ENCODE data around the gene PAQR3. TPM values are rescaled to one million over a fixed set of nuclear protein-coding genes. Genes with fewer than 3 reads are reported as not detected.

The PAQR3 gene
- total RNA-seq, 2 experiments from 2014 or later, result 10.2 to 11.4 TPM

DNA sequence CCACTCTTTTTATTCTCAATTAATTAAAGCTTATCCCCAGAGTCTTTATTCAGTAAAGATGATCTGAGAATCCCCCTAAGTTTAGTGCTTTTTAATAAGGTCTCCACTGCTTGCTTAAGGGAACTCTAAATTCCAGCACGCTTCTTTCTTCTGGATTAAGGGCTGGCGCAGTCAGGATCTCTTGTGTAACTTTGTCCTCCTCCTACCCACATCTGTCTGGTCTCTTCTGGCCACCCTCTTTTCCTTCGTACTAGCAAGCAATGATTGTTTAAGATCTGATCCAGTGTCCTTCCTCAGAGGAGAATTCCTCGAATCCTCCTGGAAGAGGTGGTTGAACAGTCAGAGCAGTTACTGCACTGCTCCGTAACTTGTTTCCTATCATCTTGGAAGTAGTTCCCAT is 14.0 kb upstream of the PAQR3 start:
- intact Hi-C loops (cut with micrococcal nuclease), result loop anchor here (5.0 kb wide), 2 partner anchors 624 to 1259 kb away; no protein-coding TSS in a partner anchor
- H3K36me3 Mint-ChIP-seq (ENCODE audit: low read depth), result no peaks in the 10 kb centered on the region
- H3K9me3 Mint-ChIP-seq, result no peaks in the 10 kb centered on the region
- no peaks in the 10 kb centered on the region for H3K4me1 Mint-ChIP-seq (ENCODE audit: low read depth)
- H3K27me3 Mint-ChIP-seq, result peaks cover 5% of the 10 kb centered on the region
- ChIA-PET CTCF (interaction anchor here (0.8 to 2.7 kb wide), 15 partner anchors 9 to 1267 kb away, joined by 3 to 13 read pairs (median 5); partner anchors contain the start of gene PAQR3), POLR2A (no interaction called here)
- DNase-seq (no peak), ATAC-seq (no peak)
- no peak overlapping the region for H3K4me3 Mint-ChIP-seq
- H3K27ac Mint-ChIP-seq, result no peak overlapping the region
- TF ChIP-seq, protein P1, sequence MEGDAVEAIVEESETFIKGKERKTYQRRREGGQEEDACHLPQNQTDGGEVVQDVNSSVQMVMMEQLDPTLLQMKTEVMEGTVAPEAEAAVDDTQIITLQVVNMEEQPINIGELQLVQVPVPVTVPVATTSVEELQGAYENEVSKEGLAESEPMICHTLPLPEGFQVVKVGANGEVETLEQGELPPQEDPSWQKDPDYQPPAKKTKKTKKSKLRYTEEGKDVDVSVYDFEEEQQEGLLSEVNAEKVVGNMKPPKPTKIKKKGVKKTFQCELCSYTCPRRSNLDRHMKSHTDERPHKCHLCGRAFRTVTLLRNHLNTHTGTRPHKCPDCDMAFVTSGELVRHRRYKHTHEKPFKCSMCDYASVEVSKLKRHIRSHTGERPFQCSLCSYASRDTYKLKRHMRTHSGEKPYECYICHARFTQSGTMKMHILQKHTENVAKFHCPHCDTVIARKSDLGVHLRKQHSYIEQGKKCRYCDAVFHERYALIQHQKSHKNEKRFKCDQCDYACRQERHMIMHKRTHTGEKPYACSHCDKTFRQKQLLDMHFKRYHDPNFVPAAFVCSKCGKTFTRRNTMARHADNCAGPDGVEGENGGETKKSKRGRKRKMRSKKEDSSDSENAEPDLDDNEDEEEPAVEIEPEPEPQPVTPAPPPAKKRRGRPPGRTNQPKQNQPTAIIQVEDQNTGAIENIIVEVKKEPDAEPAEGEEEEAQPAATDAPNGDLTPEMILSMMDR (IDR thresholded peaks at IDR 0.05), result no peak

DNA sequence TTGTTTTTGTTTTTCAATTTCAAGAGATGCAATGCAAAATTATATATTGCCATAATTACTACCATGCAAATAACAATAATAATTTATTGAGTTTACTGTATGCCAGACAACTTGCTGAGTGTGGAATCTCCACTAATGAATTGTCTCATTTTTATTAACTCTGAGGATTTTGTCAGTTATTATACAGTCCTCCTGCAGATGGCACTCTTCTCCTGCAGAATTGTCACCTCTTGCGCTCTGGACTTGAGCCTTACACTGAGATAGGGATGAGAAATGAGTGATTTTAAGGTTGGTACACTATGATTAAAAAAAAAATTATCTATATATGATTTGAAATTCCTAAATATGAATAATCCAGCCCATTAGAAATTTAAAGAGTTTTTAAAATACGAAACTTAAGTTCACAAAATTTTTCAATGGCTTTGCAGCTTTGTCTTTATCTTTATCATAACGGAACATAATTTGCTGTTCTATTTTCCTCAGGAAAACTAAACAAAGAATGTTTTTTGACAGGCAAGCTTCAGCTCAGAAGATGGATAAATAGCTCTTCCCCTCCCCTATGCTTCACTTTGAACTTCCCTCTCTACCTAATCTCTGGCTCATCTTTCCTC is 12.7 kb upstream of the PAQR3 start:
- DNase-seq, result peak; percentile 26
- POLR2A ChIA-PET, result no interaction called here
- no peak overlapping the region for H3K27ac Mint-ChIP-seq
- TF ChIP-seq, protein P1 (IDR thresholded peaks at IDR 0.05), result peak; percentile 81
- peaks cover 11% of the 10 kb centered on the region for H3K27me3 Mint-ChIP-seq
- no peaks in the 10 kb centered on the region for H3K36me3 Mint-ChIP-seq (ENCODE audit: low read depth)
- no peaks in the 10 kb centered on the region for H3K4me1 Mint-ChIP-seq (ENCODE audit: low read depth)
- CTCF ChIA-PET, result interaction anchor here (0.6 to 2.7 kb wide), 28 partner anchors 8 to 1268 kb away, joined by 3 to 13 read pairs (median 4); partner anchors contain the start of gene PAQR3
- ATAC-seq, result peak; percentile 67
- H3K4me3 Mint-ChIP-seq, result no peak overlapping the region
- H3K9me3 Mint-ChIP-seq, result no peaks in the 10 kb centered on the region
- intact Hi-C loops (cut with micrococcal nuclease), result loop anchor here (5.0 kb wide), 2 partner anchors 625 to 1260 kb away; no protein-coding TSS in a partner anchor

DNA sequence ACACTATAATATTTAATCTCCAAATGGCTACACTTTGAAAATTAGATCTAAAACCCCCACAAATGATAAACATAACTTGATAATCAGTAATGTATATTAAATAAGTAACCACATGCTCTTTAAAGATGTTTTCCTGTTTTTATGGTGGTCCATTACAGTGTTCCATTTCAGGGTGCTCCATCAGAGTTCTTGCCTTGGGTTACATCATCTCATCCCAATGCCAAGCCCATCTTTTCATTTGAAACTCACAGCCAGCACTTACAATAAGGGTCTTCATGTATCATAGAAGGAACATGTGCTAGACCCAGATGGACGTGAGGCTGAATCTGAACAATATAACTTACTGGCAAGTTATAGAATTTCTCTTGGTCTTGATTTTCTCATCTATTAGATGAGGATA is 10.5 kb upstream of the PAQR3 start:
- TF ChIP-seq, protein P1 (IDR thresholded peaks at IDR 0.05), result no peak
- Mint-ChIP-seq H3K4me3 (no peak overlapping the region), H3K27me3 (peaks cover 26% of the 10 kb centered on the region), H3K9me3 (no peaks in the 10 kb centered on the region), H3K36me3 (ENCODE audit: low read depth) (no peaks in the 10 kb centered on the region), H3K4me1 (ENCODE audit: low read depth) (peaks cover 7% of the 10 kb centered on the region), H3K27ac (no peak overlapping the region)
- ChIA-PET POLR2A (no interaction called here), CTCF (no interaction called here)
- intact Hi-C loops (cut with micrococcal nuclease), result loop anchor here (5.0 kb wide), 2 partner anchors 628 to 1263 kb away; no protein-coding TSS in a partner anchor
- no peak for ATAC-seq
- DNase-seq, result no peak

DNA sequence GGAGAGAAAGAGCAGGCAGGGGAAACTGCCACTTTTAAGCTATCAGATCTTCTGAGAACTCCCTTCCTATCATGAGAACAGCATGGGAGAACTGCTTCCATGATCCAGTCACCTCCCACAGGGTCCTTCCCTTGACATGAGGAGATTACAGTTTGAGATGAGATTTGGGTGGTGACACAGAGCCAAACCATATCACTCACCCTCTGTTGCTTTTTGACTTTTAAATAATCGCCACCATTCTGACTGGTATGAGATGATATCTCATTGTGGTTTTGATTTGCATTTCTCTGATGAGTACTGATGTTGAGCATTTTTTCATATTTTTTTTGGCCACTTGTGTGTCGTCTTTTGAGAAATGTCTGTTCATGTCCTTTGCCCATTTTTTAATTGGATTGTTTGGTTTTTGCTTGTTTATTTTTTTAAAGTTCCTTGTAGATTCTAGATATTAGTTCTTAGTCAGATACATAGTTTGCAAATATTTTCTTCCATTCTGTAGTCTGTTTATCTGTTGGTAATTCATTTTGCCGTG is 6.5 kb upstream of the PAQR3 start:
- ChIA-PET CTCF (no interaction called here), POLR2A (no interaction called here)
- ATAC-seq, result peak; percentile 61
- H3K9me3 Mint-ChIP-seq, result no peaks in the 10 kb centered on the region
- peaks cover 15% of the 10 kb centered on the region for H3K4me1 Mint-ChIP-seq (ENCODE audit: low read depth)
- intact Hi-C loops (cut with micrococcal nuclease), result no loop called here
- no peak overlapping the region for H3K4me3 Mint-ChIP-seq
- DNase-seq, result peak; percentile 23
- no peaks in the 10 kb centered on the region for H3K36me3 Mint-ChIP-seq (ENCODE audit: low read depth)
- H3K27me3 Mint-ChIP-seq, result peaks cover 27% of the 10 kb centered on the region
- TF ChIP-seq, protein P1 (IDR thresholded peaks at IDR 0.05), result no peak
- no peak overlapping the region for H3K27ac Mint-ChIP-seq

DNA sequence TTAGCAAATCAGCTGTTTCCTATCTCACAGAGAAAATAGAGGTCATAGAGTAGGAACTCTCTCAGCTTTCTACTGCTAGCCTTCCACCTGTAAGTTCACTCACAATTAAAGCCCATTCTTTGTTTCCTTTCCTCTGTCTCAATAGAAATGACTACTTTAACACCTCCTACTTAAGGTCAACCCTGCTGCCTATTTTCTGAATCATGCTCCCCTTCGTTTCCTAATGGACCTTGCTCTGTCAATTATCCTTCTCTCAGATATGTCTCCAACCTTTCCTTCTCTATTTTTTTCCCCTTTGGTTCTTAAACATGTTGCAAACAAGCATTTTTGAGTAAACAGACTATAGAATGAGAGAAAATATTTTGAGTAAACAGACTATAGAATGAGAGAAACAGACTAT is 5.1 kb upstream of the PAQR3 start:
- Mint-ChIP-seq H3K36me3 (ENCODE audit: low read depth) (no peaks in the 10 kb centered on the region), H3K9me3 (no peaks in the 10 kb centered on the region), H3K4me1 (ENCODE audit: low read depth) (peaks cover 21% of the 10 kb centered on the region), H3K4me3 (no peak overlapping the region), H3K27ac (no peak overlapping the region), H3K27me3 (peaks cover 27% of the 10 kb centered on the region)
- DNase-seq (no peak), ATAC-seq (no peak)
- ChIA-PET CTCF (interaction anchor here (1.0 kb wide), 1 partner anchor 8 kb away, joined by 6 read pairs; no protein-coding TSS in a partner anchor), POLR2A (no interaction called here)
- intact Hi-C loops (cut with micrococcal nuclease), result no loop called here
- TF ChIP-seq, protein P1 (IDR thresholded peaks at IDR 0.05), result no peak

Measured in activated CD8-positive, alpha-beta T cell treated with anti-CD3 and anti-CD28 coated beads for 36 hours (primary cell).